Thyroid gland (tissue), 4 donors: ENCODE data around the gene ZC2HC1B.

Experiments
- POLR2A ChIP-seq, 2 donors: fragments of 450-650 bp; IDR thresholded peaks; one replicate each; pipeline ENCODE4 v1.6.1; 2017; ENCODE audit warnings: antibody characterized with exemption in 2 of 2, mild to moderate bottlenecking in 2 of 2, moderate library complexity in 1 of 2
- TF ChIP-seq, protein P1 (sequence below), 6 experiments: fragments of 200-600 bp in 3 of 6; fragments of 450-650 bp in 3 of 6; sonication (generic) in 3 of 6; IDR thresholded peaks; one replicate each; pipeline ENCODE4 v1.5.1; 2016 to 2019; ENCODE audit warnings: antibody characterized with exemption in 6 of 6, mild to moderate bottlenecking in 2 of 6, inconsistent platforms in 1 of 6, moderate library complexity in 1 of 6

DNA sequence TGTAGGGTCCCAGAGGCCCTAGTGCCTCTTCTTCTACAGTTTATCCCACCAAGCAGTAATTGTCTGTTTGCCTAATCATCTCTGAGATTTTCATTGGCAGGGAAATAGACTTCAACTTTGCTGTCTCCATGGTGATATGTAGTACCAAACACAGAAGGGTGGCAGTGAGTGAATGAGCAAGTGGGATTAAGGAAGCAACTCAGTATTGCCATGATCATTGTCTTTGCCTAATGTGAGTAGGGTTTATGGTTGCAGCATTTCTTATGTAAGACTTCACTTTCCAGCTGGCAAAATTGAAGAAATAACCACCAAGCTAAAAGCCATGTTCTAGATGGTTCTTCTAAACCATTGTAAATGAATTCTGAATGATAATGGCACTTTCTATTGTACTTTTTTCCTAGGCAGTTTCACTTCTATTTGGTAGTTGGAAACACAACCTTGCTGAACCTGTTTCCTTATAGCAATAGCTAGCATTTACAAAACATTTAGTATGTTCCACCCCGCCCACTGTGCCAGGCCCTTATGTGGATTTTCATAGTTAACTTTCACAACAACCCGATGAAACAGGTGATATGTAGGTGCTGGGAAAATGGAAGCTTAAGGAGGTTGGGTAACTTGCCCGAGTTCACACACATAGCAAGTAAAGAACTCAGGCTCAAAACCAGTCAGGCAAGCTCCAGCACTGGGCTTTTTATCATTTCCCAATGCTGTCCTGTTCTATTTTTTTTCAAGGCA lies 32.0 kb downstream of the ZC2HC1B start:
- TF ChIP-seq, protein P1, sequence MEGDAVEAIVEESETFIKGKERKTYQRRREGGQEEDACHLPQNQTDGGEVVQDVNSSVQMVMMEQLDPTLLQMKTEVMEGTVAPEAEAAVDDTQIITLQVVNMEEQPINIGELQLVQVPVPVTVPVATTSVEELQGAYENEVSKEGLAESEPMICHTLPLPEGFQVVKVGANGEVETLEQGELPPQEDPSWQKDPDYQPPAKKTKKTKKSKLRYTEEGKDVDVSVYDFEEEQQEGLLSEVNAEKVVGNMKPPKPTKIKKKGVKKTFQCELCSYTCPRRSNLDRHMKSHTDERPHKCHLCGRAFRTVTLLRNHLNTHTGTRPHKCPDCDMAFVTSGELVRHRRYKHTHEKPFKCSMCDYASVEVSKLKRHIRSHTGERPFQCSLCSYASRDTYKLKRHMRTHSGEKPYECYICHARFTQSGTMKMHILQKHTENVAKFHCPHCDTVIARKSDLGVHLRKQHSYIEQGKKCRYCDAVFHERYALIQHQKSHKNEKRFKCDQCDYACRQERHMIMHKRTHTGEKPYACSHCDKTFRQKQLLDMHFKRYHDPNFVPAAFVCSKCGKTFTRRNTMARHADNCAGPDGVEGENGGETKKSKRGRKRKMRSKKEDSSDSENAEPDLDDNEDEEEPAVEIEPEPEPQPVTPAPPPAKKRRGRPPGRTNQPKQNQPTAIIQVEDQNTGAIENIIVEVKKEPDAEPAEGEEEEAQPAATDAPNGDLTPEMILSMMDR (IDR thresholded peaks at IDR 0.05) = no peak
- no peak for TF ChIP-seq POLR2A (IDR thresholded peaks at IDR 0.05)
